ENCODE results near the gene CLEC16A. TPM values are rescaled to one million over a fixed set of nuclear protein-coding genes. Genes with fewer than 3 reads are reported as not detected.

CLEC16A gene
- total and polyA plus RNA-seq, 2 experiments from 2014 or later: 9.9 to 24.1 TPM

- no peak for TF ChIP-seq CREB1 (CRISPR knock-in tag; IDR thresholded peaks at IDR 0.05; ENCODE audit: low read depth)
- TF ChIP-seq EZH2phosphoT487 (IDR thresholded peaks at IDR 0.05; ENCODE audit: unreplicated experiment): no peak
- TF ChIP-seq NANOG (IDR thresholded peaks at IDR 0.05; ENCODE audit: borderline replicate concordance): no peak
- no peak for TF ChIP-seq ZNF331 (CRISPR knock-in tag; IDR thresholded peaks at IDR 0.05; ENCODE audit: low read depth)
- TF ChIP-seq JUNB (IDR thresholded peaks at IDR 0.05; ENCODE audit: unreplicated experiment): no peak
- TF ChIP-seq POLR2AphosphoS5 (IDR thresholded peaks at IDR 0.05; ENCODE audit: low read depth): no peak
- TF ChIP-seq STAT1 (IDR thresholded peaks at IDR 0.05; ENCODE audit: unreplicated experiment): no peak
- TF ChIP-seq ZNF462 (CRISPR knock-in tag; IDR thresholded peaks at IDR 0.05): no peak
- H3K27ac ChIP-seq (ENCODE audit: low read depth): no peak overlapping the region
- no peak overlapping the region for H3K4me2 ChIP-seq
- no peak overlapping the region for H2AFZ ChIP-seq
- no peaks in the 10 kb centered on the region for H3K79me2 ChIP-seq (replicated peaks; ENCODE audit: insufficient read depth)
- H3F3A ChIP-seq (replicated peaks; ENCODE audit: low read depth): no peaks in the 10 kb centered on the region
- no peaks in the 10 kb centered on the region for H3K27me3 ChIP-seq (ENCODE audit: insufficient read depth)
- no peaks in the 10 kb centered on the region for H3K4me1 ChIP-seq (ENCODE audit: insufficient read depth)
- Mint-ChIP-seq H3K9me3 (no peaks in the 10 kb centered on the region), H3K27ac (no peak overlapping the region), H3K27me3 (ENCODE audit: insufficient read depth, low read depth, poor library complexity) (no peaks in the 10 kb centered on the region), H3K4me1 (0 out of 3 replicates have a peak, but pooled peaks cover 2% of the 10 kb centered on the region), H3K4me3 (no peak overlapping the region), H3K36me3 (ENCODE audit: low read depth) (peaks cover under 1% of the 10 kb centered on the region; the same call in 1 of the 3 replicates)
- H3K36me3 ChIP-seq (ENCODE audit: insufficient read depth): no peaks in the 10 kb centered on the region
- no peak for DNase-seq (ENCODE audit: low spot score)
- H3K9me2 ChIP-seq (ENCODE audit: insufficient read depth): no peaks in the 10 kb centered on the region
- ATAC-seq: no peak
- no peak overlapping the region for H3K4me3 ChIP-seq
- H4K20me1 ChIP-seq (replicated peaks; ENCODE audit: insufficient read depth): no peaks in the 10 kb centered on the region
Measured at GRCh38 chr16:11020792-11021551, 76.6 kb downstream of the CLEC16A start.

All from GM23338 (cell line).